ENCODE data around the gene PALB2. TPM values are rescaled to one million over a fixed set of nuclear protein-coding genes. Genes with fewer than 3 reads are reported as not detected.
A peak's percentile ranks its signal among the peaks of the same experiment; 100 is the strongest.

Gene PALB2
- polyA plus RNA-seq, 3 donors = 2.3 to 3.3 (median 2.5) TPM

GRCh38 chr16:23581764-23582163 is 59.3 kb downstream of the PALB2 start:
- Mint-ChIP-seq H3K27ac (no peak overlapping the region), H3K4me3 (no peak overlapping the region), H3K27me3 (ENCODE audit: low read depth in 3 of 3) (no peaks in the 10 kb centered on the region), H3K9me3 (no peaks in the 10 kb centered on the region), H3K4me1 (peaks cover 10% of the 10 kb centered on the region), H3K36me3 (peaks cover 54 to 75% of the 10 kb centered on the region in 2 donors)
- no peak overlapping the region for H3K27ac ChIP-seq (ENCODE audit: low read depth in 1 of 2, low read length in 2 of 2)
- no peak overlapping the region for H3K4me2 ChIP-seq (replicated peaks; ENCODE audit: extremely low read depth, low read length, poor library complexity, severe bottlenecking)
- no peak overlapping the region for H3K9ac ChIP-seq (ENCODE audit: insufficient read depth, low read length, poor library complexity, severe bottlenecking)
- peaks cover under 1% of the 10 kb centered on the region for H3K79me2 ChIP-seq (ENCODE audit: insufficient read depth, low read length)
- peaks cover 9 to 13% of the 10 kb centered on the region in 2 donors for H3K4me1 ChIP-seq (ENCODE audit: control insufficient read depth in 1 of 2, insufficient read depth in 2 of 2, low read length in 2 of 2)
- TF ChIP-seq CTCF (IDR thresholded peaks at IDR 0.05) = no peak
- no peak overlapping the region for H2AFZ ChIP-seq (ENCODE audit: insufficient read depth, low read depth, low read length, poor library complexity, severe bottlenecking)
- no peak for DNase-seq
- intact Hi-C loops (cut with micrococcal nuclease) = no loop called here
- H3K9me3 ChIP-seq (replicated peaks in 1 of 2; ENCODE audit: control insufficient read depth in 1 of 2, insufficient read depth in 1 of 2, low read length in 2 of 2) = no peaks in the 10 kb centered on the region
- no peaks in the 10 kb centered on the region for H4K20me1 ChIP-seq (ENCODE audit: insufficient read depth, low read length)
- H3K27me3 ChIP-seq (ENCODE audit: control insufficient read depth in 2 of 2, insufficient read depth in 2 of 2, low read length in 2 of 2) = no peaks in the 10 kb centered on the region
- no peak overlapping the region for H3K4me3 ChIP-seq (replicated peaks in 1 of 3; ENCODE audit: low read depth in 2 of 3, low read length in 3 of 3)
- peaks cover 46 to 65% of the 10 kb centered on the region in 2 donors for H3K36me3 ChIP-seq (replicated peaks in 1 of 2; ENCODE audit: control insufficient read depth in 1 of 2, insufficient read depth in 2 of 2, low read length in 2 of 2)

- DNase-seq = no peak
- Histone ChIP-seq H3K4me2 (replicated peaks; ENCODE audit: extremely low read depth, low read length, poor library complexity, severe bottlenecking) (no peak overlapping the region), H3K4me3 (replicated peaks in 1 of 3; ENCODE audit: low read depth in 2 of 3, low read length in 3 of 3) (no peak overlapping the region), H2AFZ (ENCODE audit: insufficient read depth, low read depth, low read length, poor library complexity, severe bottlenecking) (no peak overlapping the region), H3K79me2 (ENCODE audit: insufficient read depth, low read length) (no peaks in the 10 kb centered on the region), H3K9me3 (replicated peaks in 1 of 2; ENCODE audit: control insufficient read depth in 1 of 2, insufficient read depth in 1 of 2, low read length in 2 of 2) (no peaks in the 10 kb centered on the region), H3K36me3 (replicated peaks in 1 of 2; ENCODE audit: control insufficient read depth in 1 of 2, insufficient read depth in 2 of 2, low read length in 2 of 2) (peaks cover 41 to 56% of the 10 kb centered on the region in 2 donors), H4K20me1 (ENCODE audit: insufficient read depth, low read length) (no peaks in the 10 kb centered on the region), H3K27me3 (ENCODE audit: control insufficient read depth in 2 of 2, insufficient read depth in 2 of 2, low read length in 2 of 2) (no peaks in the 10 kb centered on the region), H3K4me1 (ENCODE audit: control insufficient read depth in 1 of 2, insufficient read depth in 2 of 2, low read length in 2 of 2) (peaks cover 9 to 13% of the 10 kb centered on the region in 2 donors), H3K9ac (ENCODE audit: insufficient read depth, low read length, poor library complexity, severe bottlenecking) (no peak overlapping the region), H3K27ac (ENCODE audit: low read depth in 1 of 2, low read length in 2 of 2) (no peak overlapping the region)
- no peak for TF ChIP-seq CTCF (IDR thresholded peaks at IDR 0.05)
- intact Hi-C loops (cut with micrococcal nuclease) = no loop called here
- H3K27ac Mint-ChIP-seq = peak overlapping the region in 1 of 7 donors; percentile 28
- no peaks in the 10 kb centered on the region for H3K27me3 Mint-ChIP-seq (ENCODE audit: low read depth in 3 of 3)
- peaks cover 48 to 62% of the 10 kb centered on the region in 2 donors for H3K36me3 Mint-ChIP-seq
- H3K9me3 Mint-ChIP-seq = no peaks in the 10 kb centered on the region
- no peak overlapping the region for H3K4me3 Mint-ChIP-seq
- peaks cover 10% of the 10 kb centered on the region for H3K4me1 Mint-ChIP-seq
These were observed 60.7 kb downstream of the PALB2 start for GRCh38 chr16:23580391-23580790.

Data from CD14-positive monocyte (primary cell).